AG08396 (cell line): Measurements from ENCODE around the gene RERG.
"Not testable (repeated sequence)": the region's sequence is repeated elsewhere in the genome, so short reads cannot be mapped to it uniquely, and the experiment has no call there.

Source experiments
- DNase-seq: peaks from one replicate; pipeline ENCODE4 v3.0.0; 2012; ENCODE audit warnings: low spot score, mixed read lengths

The RERG gene, protein sequence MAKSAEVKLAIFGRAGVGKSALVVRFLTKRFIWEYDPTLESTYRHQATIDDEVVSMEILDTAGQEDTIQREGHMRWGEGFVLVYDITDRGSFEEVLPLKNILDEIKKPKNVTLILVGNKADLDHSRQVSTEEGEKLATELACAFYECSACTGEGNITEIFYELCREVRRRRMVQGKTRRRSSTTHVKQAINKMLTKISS

DNA sequence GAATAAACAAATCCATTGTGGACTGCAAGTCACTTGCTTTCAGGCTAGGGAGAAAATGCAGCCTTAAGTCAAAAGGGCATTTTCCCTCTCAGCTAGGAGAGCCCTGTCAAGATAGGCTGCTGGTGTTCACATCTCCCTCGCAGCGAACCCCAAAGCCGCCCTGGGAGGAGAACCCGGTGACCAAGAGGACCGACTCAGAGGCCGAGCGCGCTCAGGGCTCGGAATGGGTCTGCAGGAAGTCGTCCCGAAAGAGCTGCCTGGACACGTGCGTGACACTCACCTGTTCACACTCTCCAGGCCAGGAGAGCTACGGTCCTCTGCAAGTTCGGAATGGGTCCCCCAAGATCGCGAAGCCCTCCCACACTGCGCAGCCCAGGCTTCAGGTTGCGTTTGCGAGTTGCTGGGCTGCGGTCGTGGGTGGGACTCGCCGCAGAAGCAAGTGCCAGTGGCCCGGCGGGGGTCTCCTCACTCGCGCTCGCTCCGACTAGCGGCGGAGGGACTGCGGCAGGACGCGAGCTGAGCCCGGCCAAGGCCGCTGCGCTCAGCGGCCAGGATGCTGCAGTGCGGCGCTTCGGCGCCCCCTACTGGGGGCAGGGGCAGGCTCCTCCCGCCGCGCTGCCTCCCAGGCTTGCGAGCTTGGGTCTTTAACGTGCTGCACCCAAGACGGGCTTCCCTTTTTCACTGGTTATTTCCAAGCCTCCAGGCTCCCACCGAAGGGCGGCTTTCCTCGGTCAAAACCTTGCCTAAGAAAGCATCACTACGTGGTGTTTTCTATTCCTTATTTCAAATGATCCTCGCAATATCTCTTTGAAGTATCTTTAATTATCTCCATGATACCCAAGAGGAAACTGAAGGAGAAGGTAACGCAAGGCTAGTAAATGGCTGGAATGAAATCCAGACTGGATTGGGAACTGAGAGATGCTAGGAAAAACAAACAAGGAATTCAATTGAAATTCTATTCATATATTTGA lies at the start of gene RERG:
RERG (minus strand) TSS at position 503 of the 971 bp plus-strand sequence. CDS start 3,928 bp downstream, outside the sequence.
- DNase-seq, result peak; percentile 90

DNA sequence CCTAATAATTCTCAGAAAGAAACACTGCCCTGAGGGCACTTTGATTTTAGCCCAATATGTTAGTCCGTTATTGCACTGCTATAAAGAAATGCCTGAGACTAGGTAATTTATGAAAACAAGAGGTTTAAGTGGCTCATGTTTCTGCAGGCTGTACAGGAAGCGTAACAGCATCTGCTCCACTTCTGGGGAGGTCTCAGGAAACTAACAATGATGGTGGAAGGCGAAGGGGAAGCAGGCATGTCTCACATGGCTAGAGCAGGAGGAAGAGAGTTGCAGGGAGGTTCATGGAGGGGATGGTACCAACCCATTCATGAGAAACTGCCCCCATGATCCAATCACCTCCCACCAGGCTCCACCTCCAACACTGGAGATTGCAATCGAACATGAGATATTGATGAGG lies 49.4 kb upstream of the RERG start:
- no peak for DNase-seq

GRCh38 chr12:15268927-15269552 lies 47.8 kb upstream of the RERG start:
- DNase-seq, result peak; percentile 63

DNA sequence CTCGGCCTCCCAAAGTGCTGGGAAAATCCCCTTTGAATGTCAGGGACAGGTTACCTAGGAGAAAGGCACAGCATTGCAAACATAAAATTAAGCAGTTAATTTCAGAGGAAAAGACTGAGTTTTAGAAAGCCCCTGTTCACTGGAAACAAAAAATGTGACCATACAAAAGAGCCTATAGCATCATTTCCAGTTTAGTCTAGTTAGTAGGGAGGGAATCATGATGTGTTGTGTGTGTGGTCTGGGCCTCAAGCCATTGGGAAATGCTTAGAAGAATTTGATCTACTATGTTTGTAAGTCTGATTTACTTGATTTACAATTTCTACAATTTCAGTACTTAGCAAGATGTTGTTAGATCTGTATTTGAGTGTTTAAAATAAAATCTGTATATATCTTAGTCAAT lies 47.1 kb upstream of the RERG start:
- DNase-seq, result no peak

DNA sequence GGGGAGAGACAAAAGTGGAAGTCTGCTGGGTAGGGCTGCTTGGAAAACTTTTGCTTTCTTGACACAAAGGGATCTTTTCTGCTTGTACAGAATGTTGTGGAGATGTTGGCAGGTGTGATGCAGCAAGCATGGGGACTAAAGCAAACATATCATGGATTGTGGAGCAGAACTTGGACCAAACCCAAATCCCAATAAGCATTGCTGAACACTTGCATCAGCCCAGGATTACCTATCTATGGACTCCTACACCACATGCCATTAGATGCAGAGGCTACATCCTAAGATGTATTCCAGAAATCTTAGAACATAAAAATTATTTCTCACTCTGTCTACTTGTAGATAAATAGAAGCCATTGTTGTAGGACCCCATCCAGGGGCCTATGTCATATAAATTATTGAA lies 44.7 kb upstream of the RERG start:
- no peak for DNase-seq

- DNase-seq, result peak; percentile 15
Measured at GRCh38 chr12:15256761-15257160, 35.5 kb upstream of the RERG start.

DNA sequence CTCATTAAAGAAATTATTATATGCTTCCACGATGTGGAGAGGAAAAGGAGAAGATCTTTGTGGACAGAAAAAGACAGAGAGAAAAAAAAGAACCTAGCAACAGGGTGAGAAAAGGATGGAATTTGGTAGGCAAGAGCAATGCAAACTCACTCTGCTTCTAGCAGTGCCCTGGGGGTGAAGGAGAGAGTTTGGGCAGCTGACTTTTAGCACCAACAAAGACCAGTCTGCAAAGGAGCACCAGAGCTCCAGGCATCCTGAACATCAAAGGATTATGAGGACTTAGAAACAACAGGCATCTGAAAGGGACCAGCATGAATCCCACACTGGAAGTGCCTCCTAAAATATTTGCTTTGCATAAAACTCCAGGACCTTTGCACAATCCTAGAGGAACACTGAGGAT lies 32.8 kb upstream of the RERG start:
- DNase-seq, result no peak

DNA sequence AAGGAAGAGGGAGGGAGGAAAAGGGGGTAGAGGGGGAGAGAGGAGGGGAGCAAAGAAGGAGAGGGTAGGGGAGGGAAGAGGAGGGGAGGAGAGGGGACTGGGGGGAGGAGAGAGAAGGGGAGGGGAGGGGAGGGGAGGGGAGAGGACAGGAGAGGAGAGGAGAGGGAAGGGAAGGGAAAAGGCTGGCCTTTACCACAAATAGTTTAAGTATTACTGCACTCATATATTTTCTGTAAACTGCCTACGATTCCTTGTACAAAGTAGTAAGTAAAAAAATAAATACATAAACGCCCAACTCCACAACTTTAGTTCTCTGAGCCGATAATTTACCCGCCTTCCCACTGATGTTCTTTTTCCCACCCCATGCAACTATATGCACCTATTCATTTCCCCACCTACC lies 23.7 kb upstream of the RERG start:
- no peak for DNase-seq

DNA sequence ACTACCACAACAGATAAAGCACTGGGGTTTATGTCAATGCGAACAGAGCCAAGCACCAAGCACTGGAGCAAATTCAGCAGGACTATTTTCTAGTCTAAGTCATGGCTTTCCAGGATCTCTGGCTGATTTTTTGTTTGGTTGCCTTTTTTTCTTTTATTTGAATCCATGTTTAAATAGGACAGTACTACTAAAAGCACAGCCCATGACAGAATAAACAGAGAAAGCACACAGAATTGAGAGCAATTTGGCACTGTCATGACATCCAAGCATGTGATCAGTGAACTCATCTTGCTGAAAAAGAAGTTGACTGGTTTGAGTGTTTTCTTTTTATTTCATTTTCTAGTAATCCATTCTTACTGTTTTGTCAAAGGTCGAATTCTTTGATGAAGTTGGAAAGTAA lies 23.1 kb upstream of the RERG start:
- no peak for DNase-seq

- no peak for DNase-seq
Measured at GRCh38 chr12:15243102-15243501, 21.9 kb upstream of the RERG start.

GRCh38 chr12:15240898-15241297 lies 19.7 kb upstream of the RERG start:
- no peak for DNase-seq

DNA sequence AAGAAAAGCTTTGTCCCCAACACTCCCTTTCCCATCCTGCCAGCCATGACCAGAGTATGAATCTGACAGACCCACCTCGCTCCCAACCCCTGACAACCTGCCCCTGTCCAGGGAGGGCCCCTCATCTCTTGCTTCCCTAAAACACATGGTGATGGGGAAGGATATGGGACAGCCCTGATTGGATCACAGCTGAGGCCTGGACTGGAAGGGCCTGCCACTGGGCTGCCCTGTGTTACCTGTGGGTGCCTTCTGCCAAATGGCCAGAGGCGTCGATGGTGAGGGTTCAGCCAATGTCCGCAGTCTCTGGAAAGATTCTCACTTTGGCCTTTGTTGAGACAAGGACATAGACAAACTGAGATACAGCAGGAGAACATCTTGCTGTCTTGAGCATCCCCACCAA lies 13.3 kb upstream of the RERG start:
- no peak for DNase-seq

- no peak for DNase-seq
Measured at GRCh38 chr12:15234011-15234410, 12.8 kb upstream of the RERG start.

DNA sequence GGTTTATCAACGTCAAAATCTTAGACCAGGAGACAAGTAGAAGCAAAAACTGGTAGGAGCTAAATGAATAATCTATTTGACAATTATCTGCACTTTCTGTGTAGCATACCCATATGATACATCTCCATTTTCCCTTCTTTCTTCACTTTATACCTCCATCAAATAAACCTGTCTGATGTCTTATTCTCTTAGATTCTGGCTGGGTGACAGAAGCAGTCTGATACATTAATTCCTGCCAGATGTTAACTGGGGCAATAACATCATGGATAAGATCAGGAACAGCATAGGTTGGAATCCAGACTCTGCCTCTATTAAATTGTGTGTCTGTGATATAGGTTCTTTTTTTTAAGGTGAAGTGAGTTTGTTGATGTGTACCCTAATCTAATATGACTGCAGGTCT lies 11.7 kb upstream of the RERG start:
- DNase-seq, result no peak

- no peak for DNase-seq
Measured at GRCh38 chr12:15231493-15231892, 10.3 kb upstream of the RERG start.

DNA sequence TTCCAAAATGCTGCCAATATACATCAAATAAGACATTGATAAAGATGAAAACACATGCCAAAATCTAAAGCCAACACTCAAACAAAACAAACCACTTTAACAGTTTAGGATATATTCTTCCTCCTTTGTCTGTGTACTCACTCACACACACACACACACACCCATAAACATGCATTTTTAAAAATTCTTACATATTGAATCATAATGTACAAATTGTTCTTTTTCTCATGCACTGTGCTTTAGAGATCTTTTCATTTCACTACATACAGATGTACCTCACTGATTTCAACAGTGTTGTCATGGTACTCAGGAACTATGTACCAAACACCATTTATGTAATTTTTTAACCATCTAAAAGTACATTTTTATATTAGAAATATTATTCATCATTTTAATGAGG lies 9.5 kb upstream of the RERG start:
- no peak for DNase-seq

GRCh38 chr12:15230137-15230536 lies 8.9 kb upstream of the RERG start:
- DNase-seq, result no peak

DNA sequence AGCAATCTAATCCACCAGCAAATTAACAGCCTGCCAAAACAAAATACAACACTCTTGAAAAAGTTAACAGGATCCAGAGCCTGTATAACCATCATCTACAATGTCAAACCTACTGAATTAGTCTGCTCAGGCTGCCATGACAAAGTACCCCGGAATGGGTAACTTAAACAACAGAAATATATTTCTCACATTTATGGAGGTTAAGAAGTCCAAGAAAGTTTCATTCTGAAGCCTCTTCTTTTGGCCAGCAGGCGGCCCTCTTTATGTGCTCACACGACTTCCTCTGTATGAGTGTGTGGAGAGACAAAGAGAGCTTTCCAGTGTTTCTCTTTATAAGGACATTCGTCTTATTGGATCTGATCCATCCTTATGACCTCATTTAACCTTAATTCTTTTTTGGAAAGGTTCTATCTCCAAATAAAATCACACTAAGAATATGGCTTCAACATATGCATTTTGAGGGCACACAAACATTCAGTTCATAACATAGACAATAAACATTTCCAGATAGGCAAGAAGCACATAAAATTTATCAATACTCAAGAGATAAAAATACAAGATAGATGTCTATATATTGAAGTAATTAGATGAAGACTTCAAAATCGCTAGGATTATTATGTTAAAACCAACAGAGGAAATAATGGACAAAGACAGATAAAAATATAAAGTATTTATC lies 5.9 kb upstream of the RERG start:
- DNase-seq, result peak; percentile 50

DNA sequence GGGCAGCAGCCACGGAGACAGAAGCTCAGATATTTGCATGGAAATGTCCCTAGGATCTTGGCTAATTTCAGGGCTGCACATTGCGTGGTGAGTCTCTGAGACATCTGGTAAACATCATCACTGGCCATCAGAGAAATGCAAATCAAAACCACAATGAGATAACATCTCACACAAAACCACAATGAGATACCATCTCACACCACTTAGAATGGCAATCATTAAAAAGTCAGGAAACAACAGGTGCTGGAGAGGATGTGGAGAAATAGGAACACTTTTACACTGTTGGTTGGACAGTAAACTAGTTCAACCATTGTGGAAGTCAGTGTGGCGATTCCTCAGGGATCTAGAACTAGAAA lies 4.6 kb upstream of the RERG start:
- not testable (repeated sequence) for DNase-seq

DNA sequence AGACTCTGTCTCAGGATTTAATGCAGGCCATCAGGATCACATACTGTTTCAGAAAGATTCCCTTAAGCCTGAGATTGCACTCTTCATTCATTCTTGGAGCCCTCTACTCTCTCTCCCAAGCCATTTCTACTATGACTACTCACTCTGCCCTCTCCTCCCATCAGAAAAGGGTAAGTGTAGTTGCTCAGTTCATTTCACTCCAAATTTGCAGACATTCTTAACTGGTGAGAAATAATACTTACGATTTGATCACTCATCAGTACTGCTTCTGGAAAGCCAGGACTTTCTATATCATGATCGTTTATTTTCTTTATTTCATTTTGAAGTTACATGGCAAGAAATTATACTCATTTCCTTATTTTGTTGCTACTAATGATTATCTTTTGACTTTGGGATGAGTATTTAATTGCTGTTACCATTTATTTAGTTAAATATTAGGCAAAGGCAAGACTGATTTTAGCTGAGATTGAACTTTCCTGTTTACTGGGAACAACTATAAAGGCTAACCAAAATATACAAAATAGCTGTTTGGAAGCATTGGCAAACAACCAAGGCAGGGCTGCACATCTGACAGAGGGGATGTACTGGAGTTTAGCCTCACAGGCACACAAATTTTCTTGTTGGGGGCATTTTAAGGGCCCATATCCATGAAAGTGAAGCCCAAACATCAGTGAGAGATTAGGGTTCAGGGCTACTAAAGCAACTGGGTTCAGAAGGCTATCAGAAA lies 4.1 kb upstream of the RERG start:
- no peak for DNase-seq

DNA sequence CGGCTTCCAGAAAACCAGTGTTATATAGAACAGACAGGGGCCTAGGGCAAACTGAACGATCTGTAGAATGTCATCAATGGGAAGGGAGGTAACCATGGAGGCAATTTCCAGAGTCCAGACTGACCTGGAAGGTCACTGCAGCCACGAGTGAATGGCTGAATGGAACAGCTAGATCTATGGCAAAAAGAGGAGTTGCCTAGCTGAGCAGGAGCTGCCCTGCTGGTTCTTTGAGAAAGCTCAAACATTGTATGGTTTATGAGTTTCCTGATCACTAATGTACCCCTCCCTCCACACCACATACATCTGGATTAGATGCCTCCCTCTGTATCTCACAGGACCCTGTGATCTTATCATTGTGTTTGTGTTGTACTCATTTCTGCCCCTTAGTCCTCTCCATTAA lies 1.0 kb upstream of the RERG start:
- no peak for DNase-seq

DNA sequence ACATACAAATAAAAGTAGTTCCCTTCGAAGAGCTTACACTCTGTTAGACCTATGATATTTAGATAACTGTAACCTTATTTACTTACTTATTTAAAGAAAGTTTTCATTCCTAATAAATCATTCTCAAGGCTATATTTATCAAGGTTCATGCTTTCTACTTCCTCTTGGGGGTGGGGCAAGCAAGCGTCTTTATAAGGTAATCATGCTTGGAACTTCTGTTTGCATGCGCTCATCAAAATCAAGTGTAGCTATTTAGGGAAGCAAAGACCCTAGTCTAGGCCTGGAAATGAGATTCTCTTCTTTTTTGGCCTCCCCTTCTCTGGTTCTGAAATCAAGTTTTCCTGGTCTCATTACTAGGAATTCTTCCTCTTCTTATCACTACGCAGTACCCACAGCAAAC lies 766 bp downstream of the RERG start:
- no peak for DNase-seq
